Stimulated activated naive CD8-positive, alpha-beta T cell treated with anti-CD3 and anti-CD28 coated beads, Interleukin-15, amount 100 ng/mL, for 72 hours (primary cell): ENCODE results near the gene FXR1.
"Not testable (repeated sequence)": the region's sequence is repeated elsewhere in the genome, so short reads cannot be mapped to it uniquely, and the experiment has no call there.

Experiments
- ATAC-seq: fragments of 150-1000 bp; cut with Tn5 transposase; 2 replicates; pipeline ENCODE4 v1.10.0; 2021; ENCODE audit warnings: mild to moderate bottlenecking, moderate library complexity
- DNase-seq, 2 donors: peaks; one replicate each; pipeline ENCODE4 v3.0.0; 2021 to 2022
- H3K27ac Mint-ChIP-seq, 2 donors: one replicate each; pipeline ENCODE4 v1.8.0; 2022; ENCODE audit warnings: mild to moderate bottlenecking in 2 of 2, mixed read lengths in 2 of 2, moderate library complexity in 2 of 2
- H3K27me3 Mint-ChIP-seq: one replicate; pipeline ENCODE4 v1.8.0; 2022; ENCODE audit warnings: mixed read lengths
- H3K4me1 Mint-ChIP-seq: one replicate; pipeline ENCODE4 v1.8.0; 2022; ENCODE audit warnings: mild to moderate bottlenecking, mixed read lengths
- H3K4me3 Mint-ChIP-seq, 2 donors: one replicate each; pipeline ENCODE4 v1.8.0; 2022; ENCODE audit warnings: mild to moderate bottlenecking in 2 of 2, mixed read lengths in 2 of 2, moderate library complexity in 1 of 2
- H3K9me3 Mint-ChIP-seq, 2 donors: one replicate each; pipeline ENCODE4 v1.8.0; 2022; ENCODE audit warnings: mixed read lengths in 2 of 2

The FXR1 gene

DNA sequence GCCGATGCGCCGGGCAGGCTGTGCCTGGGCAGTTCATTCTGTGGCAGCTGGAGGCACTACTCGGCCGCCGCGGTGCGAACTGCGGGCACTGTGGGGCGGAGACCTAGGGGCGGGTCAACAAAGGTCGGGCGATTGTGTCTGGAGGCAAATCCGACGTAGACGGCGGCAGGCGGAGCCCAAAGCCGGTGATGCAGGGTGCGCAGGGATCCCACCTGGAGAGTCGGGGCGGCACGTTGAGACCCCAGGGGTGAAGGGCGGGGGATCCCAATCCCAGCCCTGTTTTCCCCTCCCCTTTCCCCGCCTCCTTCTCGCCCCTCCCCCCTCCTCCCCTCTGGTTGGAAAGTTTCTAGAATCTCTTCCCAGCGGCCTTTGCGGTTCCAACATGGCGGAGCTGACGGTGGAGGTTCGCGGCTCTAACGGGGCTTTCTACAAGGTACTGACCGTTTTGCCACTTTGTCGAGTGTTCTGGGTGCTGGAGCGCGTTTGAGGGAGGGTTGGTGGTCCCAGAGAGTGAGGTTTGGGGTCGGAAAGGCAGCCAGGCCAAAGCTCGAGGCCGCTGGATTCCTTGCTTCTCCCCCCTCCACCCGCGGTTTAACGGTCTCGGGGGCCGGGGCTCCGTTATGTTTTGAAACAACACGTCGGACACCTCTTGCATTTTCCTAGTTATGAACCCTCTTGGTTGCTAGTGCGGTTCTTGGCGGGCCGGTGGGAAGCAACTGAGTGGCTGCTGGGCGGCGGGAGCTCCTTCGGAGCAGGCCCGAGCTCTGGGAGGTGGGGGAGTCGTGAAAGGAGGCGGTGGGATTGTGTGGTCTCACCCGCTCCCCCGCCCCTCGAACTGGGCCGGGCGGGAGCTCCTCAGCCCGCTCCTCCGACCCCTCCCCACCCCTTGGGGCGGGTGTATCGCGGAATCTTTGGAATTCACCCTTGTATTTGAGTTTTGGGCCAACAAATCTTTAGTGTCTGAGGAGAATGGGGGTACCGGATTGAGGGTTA is at the start of gene FXR1:
TSS of gene FXR1 (plus strand) at position 367 of the 993 bp plus-strand sequence. CDS start at position 383, 16 bp downstream.
- DNase-seq: peak; percentile 92 to 96
- peak; percentile 98 for ATAC-seq
- Mint-ChIP-seq H3K27me3 (no peaks in the 10 kb centered on the region), H3K4me1 (peaks cover 65% of the 10 kb centered on the region), H3K27ac (peak within 1 kb of the TSS; percentile 98 to 99), H3K9me3 (no peaks in the 10 kb centered on the region), H3K4me3 (peak within 1 kb of the TSS; percentile 88 to 98)

DNA sequence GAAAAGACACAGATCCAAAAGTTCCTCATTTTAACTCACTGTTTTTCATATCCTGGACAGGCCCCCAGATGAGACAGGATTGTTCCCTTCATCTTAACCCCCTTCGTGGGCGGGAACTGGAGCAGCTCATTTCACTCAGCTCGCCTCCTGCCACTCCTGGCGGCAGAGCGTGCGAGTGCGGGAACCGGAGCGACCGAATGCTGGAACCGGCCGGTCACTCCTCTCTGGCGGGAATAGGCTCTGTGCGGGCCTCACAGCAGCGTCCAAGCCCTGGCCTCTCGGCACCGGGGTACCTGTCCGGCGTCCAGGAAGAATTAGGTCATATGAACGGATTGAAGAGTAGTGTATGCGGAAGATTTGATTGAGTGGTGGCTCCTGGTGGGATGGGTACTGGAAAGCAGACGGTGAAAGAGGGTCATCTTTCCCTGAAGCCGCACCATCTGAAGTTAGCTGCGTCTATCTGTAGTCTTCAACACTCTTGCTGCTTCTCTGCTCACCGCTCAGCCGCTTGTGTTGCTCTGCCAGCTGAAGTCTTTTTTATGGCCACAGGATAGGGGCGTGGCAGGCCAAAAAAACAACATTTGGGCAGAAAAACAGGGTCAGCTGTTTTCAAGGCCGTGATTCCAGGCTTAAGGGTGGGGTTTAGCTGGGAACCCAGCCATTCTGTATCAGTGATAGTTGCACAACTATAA is 42.3 kb upstream of the FXR1 start:
- H3K27me3 Mint-ChIP-seq: peaks cover 53% of the 10 kb centered on the region
- peak overlapping the region in 1 of 2 donors; percentile 21 for H3K4me3 Mint-ChIP-seq
- H3K4me1 Mint-ChIP-seq: peaks cover 6% of the 10 kb centered on the region
- no peak overlapping the region for H3K27ac Mint-ChIP-seq
- DNase-seq (no peak), ATAC-seq (no peak)
- H3K9me3 Mint-ChIP-seq: no peaks in the 10 kb centered on the region

DNA sequence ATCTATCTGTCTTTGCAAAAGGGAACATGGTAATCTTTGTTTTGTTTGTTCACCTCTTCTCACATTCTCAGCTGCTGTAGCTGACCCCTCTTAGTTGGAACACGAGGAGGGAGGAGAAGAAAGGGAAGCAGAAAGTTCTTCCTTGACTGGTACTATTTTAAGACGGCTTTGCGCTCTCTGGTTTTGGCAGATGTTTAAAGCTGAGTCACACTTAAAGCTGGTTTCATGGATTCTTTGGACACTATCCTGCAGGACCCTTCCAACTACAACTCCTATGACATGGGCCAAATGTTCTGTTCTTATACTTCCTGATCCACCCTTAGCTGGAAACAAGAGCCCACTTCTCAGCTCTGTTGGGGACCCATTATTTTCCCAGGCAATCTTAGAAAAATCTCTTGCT is 40.6 kb upstream of the FXR1 start:
- peaks cover 59% of the 10 kb centered on the region for H3K27me3 Mint-ChIP-seq
- no peak overlapping the region for H3K27ac Mint-ChIP-seq
- no peak for ATAC-seq
- peaks cover 6% of the 10 kb centered on the region for H3K4me1 Mint-ChIP-seq
- no peak for DNase-seq
- H3K4me3 Mint-ChIP-seq: no peak overlapping the region
- H3K9me3 Mint-ChIP-seq: no peaks in the 10 kb centered on the region

DNA sequence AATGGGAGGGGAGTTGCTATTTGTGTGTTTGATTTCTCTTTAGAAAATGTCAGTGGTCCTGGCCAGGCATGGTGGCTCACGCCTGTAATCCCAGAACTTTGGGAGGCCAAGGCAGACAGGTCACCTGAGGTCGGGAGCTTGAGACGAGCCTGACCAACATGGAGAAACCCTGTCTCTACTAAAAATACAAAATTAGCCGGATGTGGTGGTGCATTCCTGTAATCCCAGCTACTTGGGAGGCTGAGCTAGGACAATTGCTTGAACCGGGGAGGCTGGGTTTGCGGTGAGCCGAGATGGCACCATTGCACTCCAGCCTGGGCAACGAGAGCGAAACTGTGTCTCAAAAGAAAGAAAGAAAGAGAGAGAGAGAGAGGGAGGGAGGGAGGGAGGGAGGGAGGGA is 40.0 kb upstream of the FXR1 start:
- not testable (repeated sequence) for H3K4me1 Mint-ChIP-seq, DNase-seq, H3K4me3 Mint-ChIP-seq, H3K27ac Mint-ChIP-seq, ATAC-seq, H3K9me3 Mint-ChIP-seq
- peaks cover 58% of the 10 kb centered on the region for H3K27me3 Mint-ChIP-seq

DNA sequence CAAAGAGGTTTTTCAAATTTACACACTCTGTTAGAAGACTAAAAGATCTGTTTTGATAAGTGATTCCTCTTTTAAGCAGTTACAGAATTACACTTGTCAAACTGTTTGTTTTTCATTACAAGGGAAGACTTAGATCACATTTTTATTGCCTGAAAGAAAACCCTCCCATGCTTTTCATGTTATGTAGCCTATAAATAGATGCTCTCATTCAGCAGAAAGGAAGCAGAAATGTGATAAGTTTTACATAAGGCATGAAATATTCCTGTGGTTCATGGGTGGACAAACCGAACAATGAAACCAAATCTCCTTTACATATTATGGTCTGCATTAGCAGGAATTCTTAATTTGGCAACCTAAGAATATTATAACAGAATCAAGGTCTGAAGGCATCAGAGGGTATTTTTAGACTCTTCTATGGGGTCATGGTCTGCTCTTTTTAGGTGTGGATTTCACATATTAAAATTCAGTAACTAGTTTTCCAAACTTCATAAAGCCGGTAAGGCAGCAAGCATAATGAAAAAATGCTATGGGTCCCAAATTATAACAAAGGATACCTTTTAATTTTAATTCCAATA is 37.3 kb upstream of the FXR1 start:
- DNase-seq: no peak
- no peaks in the 10 kb centered on the region for H3K9me3 Mint-ChIP-seq
- no peak for ATAC-seq
- no peak overlapping the region for H3K4me3 Mint-ChIP-seq
- peaks cover 2% of the 10 kb centered on the region for H3K4me1 Mint-ChIP-seq
- peaks cover 31% of the 10 kb centered on the region for H3K27me3 Mint-ChIP-seq
- H3K27ac Mint-ChIP-seq: no peak overlapping the region

DNA sequence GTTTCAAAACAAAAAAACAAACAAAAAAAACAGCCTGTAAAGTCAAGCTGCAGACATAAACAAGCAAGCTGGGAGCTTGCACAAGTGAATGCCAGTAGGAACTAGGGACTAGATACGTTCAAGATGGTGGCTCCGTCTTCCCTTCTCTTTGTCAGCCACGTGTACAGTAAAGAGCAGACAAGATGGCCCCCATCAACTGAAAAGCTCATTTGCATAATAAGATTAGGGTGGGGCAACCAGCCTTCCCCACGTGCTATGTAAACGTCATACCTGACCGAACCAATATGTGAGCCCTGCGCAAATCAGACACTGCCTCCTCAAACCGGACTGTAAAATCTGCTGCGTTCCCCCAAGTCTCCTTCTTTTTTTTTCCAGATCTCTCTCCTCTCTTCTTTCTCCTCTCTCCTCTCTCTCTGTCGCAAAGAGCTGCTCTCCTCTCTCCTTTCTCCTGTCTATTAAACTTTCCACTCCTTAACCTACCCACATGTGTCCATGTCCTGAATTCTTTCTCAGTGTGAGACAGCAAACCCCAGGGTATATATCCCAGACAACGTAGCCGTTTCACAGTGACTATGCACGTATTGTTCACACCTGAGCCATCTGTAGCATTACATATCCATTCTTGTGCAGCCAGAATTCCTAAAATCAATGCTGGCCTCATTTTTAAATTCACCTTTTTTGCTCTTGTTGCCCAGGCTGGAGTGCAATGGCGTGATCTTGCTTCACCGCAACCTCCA is 31.2 kb upstream of the FXR1 start:
- ATAC-seq (no peak), DNase-seq (no peak)
- Mint-ChIP-seq H3K4me1 (no peaks in the 10 kb centered on the region), H3K4me3 (no peak overlapping the region), H3K9me3 (peaks cover 0 to 4% of the 10 kb centered on the region in 2 donors), H3K27me3 (peaks cover 34% of the 10 kb centered on the region), H3K27ac (peak overlapping the region in 1 of 2 donors; percentile 21)

DNA sequence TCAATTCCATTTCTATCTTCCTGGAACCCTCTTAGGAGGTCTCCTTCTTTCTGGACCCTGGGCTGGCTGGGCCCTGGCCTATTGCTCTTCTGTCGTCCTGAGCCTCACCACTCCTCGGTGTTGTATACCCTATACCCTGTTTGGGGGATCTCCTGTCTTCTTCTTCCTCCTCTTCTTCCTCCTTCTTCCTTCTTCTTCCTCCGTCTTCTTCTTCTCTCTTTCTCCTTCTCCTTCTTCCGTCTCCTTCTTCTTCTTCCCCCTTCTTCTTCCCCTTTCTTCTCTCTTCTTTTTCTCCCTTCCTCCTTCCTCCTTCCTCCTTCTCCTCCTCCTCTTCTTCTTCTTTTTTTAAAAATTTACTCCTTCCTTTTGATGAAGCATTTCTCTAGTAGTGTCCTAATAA is 30.4 kb upstream of the FXR1 start:
- H3K4me1 Mint-ChIP-seq: no peaks in the 10 kb centered on the region

DNA sequence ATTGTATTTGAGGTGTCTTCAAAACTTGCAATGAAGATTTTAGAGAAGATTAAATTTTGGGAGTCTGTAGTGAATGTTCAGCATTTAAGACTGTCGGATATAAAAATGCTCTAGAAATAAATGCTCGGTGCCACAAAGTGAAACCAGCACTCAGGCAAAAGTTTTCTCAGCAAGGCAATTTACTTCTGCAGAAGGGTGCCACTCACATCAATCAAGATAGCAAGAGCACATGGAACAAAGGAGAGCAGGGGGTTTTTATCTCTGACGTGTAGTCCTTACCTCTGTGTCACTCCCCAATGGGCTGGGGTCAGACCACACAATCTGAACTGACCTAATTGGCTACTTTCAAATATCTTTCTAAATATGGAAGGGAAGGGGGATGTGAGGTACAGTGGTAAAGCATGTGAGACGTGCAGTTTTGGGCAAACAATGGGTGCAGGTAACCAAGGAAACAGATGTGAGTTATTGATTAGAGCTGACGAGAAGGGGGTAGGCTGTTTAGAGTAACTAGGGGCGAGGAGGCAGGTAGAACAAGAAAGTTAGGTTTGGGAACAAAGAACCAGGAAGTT is 23.4 kb upstream of the FXR1 start:
- H3K4me3 Mint-ChIP-seq: no peak overlapping the region
- peaks cover 13% of the 10 kb centered on the region for H3K27me3 Mint-ChIP-seq
- H3K27ac Mint-ChIP-seq: no peak overlapping the region
- DNase-seq: no peak
- ATAC-seq: no peak
- H3K9me3 Mint-ChIP-seq: peaks cover 14 to 16% of the 10 kb centered on the region in 2 donors
- H3K4me1 Mint-ChIP-seq: no peaks in the 10 kb centered on the region

More for the DNA sequence above, 30.4 kb upstream of the FXR1 start:
- H3K9me3 Mint-ChIP-seq: peaks cover 0 to 7% of the 10 kb centered on the region in 2 donors
- peaks cover 30% of the 10 kb centered on the region for H3K27me3 Mint-ChIP-seq
- H3K4me3 Mint-ChIP-seq: no peak overlapping the region
- H3K27ac Mint-ChIP-seq: no peak overlapping the region
- ATAC-seq (no peak), DNase-seq (no peak)

DNA sequence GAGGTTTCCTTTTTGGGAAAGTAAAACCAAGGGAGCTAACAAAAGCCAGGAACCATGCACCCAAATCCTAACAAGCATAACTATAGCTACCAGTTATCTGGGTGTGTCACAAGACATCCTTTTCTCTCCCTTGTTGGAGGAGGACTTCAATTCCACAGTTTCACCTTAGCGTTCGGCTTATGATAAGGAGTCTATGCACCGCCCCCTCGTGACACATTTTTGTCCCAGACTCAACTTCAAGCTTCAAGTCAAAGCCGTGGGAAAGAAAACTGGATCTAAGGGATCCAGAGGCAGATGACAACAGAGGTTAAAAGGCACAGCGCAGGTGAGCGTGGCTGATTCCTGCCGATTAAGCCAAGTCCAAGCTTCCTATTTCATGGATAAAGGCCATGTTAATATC is 13.9 kb upstream of the FXR1 start:
- H3K4me1 Mint-ChIP-seq: no peaks in the 10 kb centered on the region
- H3K9me3 Mint-ChIP-seq: peaks cover 9 to 10% of the 10 kb centered on the region in 2 donors
- no peak for DNase-seq
- ATAC-seq: no peak
- H3K27ac Mint-ChIP-seq: no peak overlapping the region
- no peaks in the 10 kb centered on the region for H3K27me3 Mint-ChIP-seq
- no peak overlapping the region for H3K4me3 Mint-ChIP-seq

DNA sequence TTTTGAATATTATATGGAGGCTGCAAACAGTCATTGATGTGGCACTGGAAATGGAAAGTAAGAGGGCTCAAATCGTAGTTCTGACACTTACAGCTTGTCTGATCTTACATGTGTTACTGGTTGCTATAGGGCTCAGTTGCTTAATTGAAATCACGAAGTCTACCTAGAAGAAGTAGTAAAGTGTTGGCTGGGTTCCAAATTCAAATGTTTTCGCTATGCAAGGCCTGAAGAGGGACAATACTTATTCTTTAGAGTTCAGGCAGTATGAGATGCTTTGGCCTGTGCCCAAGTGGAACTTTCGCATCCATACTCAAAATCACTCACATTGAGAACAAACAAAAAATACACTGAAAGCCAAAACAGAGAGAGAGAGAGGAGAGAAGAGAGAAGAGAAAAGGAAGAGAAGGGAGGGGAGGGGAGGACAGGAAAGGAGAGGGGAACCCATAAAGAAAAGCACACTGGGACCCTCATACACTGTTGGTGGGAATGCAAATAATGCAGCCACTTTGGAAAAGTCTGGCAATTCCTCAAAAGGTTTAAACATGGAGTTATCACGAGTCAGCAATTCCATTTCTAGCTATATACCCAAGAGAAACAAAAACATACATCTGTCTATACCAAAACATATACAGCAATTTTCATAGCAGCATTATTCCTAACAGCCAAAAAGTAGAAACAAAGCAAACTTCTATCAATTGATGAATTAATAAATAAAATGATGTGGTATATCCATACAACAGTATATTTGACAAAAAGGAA is 2.9 kb upstream of the FXR1 start:
- H3K9me3 Mint-ChIP-seq: peaks cover 0 to 5% of the 10 kb centered on the region in 2 donors
- peak overlapping the region; percentile 66 to 79 for H3K4me3 Mint-ChIP-seq
- peak overlapping the region; percentile 10 to 84 for H3K27ac Mint-ChIP-seq
- peaks cover 38% of the 10 kb centered on the region for H3K4me1 Mint-ChIP-seq
- ATAC-seq (no peak), DNase-seq (peak in 1 of 2 donors; percentile 4)
- no peaks in the 10 kb centered on the region for H3K27me3 Mint-ChIP-seq

DNA sequence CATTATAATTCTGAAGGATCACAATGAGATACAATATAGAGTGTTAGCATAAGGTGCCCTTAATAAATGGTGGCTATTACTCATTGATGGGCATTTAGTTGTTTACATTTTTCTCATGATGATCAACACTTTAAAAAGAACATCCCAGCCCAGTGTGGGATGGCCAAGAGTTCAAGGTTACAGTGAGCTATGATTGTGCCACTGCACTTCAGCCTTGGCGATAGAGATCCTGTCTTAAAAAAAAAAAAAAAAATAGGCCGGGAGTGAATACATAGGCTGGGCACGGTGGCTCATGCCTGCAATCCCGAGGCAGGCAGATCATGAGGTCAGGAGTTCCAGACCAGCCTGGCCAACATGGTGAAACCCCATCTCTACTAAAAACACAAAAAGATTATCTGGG is 1.6 kb upstream of the FXR1 start:
- peak overlapping the region in 1 of 2 donors; percentile 44 for H3K4me3 Mint-ChIP-seq
- ATAC-seq (no peak), DNase-seq (no peak)
- peaks cover 0 to 4% of the 10 kb centered on the region in 2 donors for H3K9me3 Mint-ChIP-seq
- H3K27me3 Mint-ChIP-seq: no peaks in the 10 kb centered on the region
- peak overlapping the region; percentile 27 to 65 for H3K27ac Mint-ChIP-seq
- peaks cover 50% of the 10 kb centered on the region for H3K4me1 Mint-ChIP-seq

DNA sequence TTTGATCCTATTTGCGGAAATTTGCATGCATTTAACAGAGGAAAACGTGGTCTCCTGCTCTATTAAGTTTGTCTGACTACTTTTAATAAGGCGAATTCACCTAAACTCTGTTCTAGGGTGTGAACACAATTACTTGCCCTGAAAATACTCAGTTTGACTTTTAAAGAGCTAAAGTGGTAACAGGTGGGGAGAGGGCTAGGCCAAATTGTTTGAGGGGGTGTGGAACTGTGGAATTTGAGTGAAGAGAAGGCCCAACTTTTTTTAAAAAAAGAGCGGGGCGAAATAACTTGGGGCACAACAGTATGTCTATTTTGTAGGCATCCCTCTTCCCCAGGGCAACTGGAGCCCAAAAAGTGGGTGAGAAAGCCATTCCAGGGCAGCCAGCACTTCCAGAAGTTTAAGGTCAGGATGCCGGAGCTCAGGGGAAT is 580 bp upstream of the FXR1 start:
- DNase-seq (no peak), ATAC-seq (peak; percentile 26)
- Mint-ChIP-seq H3K4me1 (peaks cover 58% of the 10 kb centered on the region), H3K9me3 (no peaks in the 10 kb centered on the region), H3K27me3 (no peaks in the 10 kb centered on the region), H3K27ac (peak overlapping the region; percentile 98 to 99), H3K4me3 (peak overlapping the region; percentile 88 to 98)

DNA sequence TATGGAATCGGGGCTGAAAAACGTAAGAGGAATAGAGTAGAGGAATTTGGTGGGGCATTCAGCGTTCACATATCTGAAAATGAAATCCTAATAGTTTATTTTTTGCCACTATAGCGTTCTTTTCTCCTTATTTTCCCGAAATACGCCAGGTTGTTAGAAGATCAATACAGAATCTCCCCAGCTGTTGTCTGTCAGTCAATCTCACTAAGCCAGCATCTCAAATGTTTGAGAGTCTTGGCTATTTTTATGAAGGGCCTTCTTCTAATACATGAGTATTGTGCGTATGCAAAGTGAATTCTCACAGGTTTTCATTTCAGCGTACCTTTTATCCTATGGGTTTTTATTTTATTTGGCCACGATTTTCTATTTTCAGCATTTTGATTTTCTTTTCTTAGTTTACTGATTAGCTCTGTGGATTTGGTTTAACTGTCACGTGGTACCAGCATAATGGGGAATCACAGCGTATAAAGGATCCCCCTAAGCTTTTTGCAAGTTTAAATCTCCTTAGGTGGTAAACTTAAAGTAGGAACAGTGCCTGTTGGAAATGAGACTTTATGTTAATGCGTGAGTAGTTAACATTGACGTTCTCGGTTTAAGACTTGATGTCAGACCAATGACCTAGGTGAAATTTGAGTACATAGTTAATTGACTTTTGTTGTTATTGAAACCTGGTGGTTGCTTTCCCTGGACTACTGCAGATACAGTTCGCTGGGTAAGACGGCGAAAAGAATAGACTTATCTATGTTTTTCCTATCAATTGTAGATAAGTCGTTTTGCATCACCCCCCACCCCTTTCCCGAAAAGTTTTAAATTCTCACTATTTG is 1.3 kb downstream of the FXR1 start:
- Mint-ChIP-seq H3K27ac (peak overlapping the region; percentile 98 to 99), H3K9me3 (no peaks in the 10 kb centered on the region), H3K27me3 (no peaks in the 10 kb centered on the region), H3K4me1 (peaks cover 67% of the 10 kb centered on the region), H3K4me3 (peak overlapping the region; percentile 88 to 98)
- DNase-seq (no peak), ATAC-seq (no peak)
